ENCODE data around the gene BIRC6. TPM values are rescaled to one million over a fixed set of nuclear protein-coding genes. Genes with fewer than 3 reads are reported as not detected.

The BIRC6 gene
- total and polyA plus RNA-seq, 2 of the 4 experiments (the other 2 are of a cell fraction) = 26.5 to 316 TPM

DNA sequence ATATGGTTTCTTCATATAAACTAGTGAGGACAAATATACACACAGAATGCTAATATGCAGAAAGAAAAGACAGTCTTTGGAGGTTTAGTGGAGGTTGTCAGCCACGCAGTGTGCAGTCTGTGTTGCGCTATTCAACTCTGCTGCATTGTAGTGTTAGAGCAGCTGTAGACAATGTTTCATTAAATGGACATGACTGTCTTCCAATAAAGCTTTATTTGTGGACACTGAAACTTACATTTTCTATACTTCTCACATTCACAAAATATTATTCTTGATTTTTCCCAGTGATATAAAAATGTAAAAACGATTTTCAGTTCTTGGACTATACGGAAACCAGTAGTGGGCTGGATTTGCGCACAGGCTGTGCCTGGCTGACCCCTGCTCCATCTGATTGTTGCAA lies 284.4 kb downstream of the BIRC6 start:
- Histone ChIP-seq H3K4me1 (ENCODE audit: control insufficient read depth, insufficient read depth, low read length) (no peaks in the 10 kb centered on the region), H2BK5ac (ENCODE audit: low read depth, low read length, poor library complexity, severe bottlenecking) (no peak overlapping the region), H3K27me3 (ENCODE audit: control insufficient read depth, insufficient read depth, low read length) (no peaks in the 10 kb centered on the region), H2BK20ac (ENCODE audit: low read depth, low read length) (no peak overlapping the region), H2AFZ (replicated peaks; ENCODE audit: low read length, poor library complexity) (no peak overlapping the region), H3K56ac (ENCODE audit: extremely low read depth, insufficient read depth, low read length) (no peak overlapping the region), H3K9ac (ENCODE audit: low read depth, low read length) (no peak overlapping the region), H3K18ac (ENCODE audit: low read depth, low read length) (no peak overlapping the region), H3K9me3 (ENCODE audit: control insufficient read depth, insufficient read depth, low read length) (no peaks in the 10 kb centered on the region), H2BK120ac (ENCODE audit: low read depth, low read length) (no peak overlapping the region), H3K4me2 (ENCODE audit: low read depth, low read length) (no peak overlapping the region), H2BK15ac (ENCODE audit: low read depth, low read length) (no peak overlapping the region), H2AK9ac (replicated peaks; ENCODE audit: low read depth, low read length, poor library complexity) (no peak overlapping the region), H3K4me3 (ENCODE audit: insufficient read depth, low read depth, low read length) (no peak overlapping the region), H3K27ac (ENCODE audit: insufficient read depth, low read length) (no peak overlapping the region), H3K36me3 (ENCODE audit: control insufficient read depth, insufficient read depth, low read length) (peaks cover 33% of the 10 kb centered on the region), H4K20me1 (ENCODE audit: insufficient read depth, low read length) (no peaks in the 10 kb centered on the region), H2AK5ac (ENCODE audit: low read depth, low read length) (no peak overlapping the region), H4K91ac (ENCODE audit: insufficient read depth, low read depth, low read length) (no peak overlapping the region), H3K14ac (replicated peaks; ENCODE audit: low read depth, low read length) (no peak overlapping the region), H3K4ac (ENCODE audit: low read depth, low read length) (no peak overlapping the region), H3K9me1 (ENCODE audit: insufficient read depth, low read length) (no peaks in the 10 kb centered on the region), H3K79me1 (ENCODE audit: low read depth in 1 of 2, low read length in 2 of 2) (peaks cover 2 to 3% of the 10 kb centered on the region in 2 experiments; a peak in 1 of 4 replicates), H3K23ac (ENCODE audit: low read depth, low read length) (no peak overlapping the region), H4K5ac (ENCODE audit: low read depth, low read length) (no peak overlapping the region), H4K8ac (ENCODE audit: low read depth in 2 of 2, low read length in 2 of 2) (no peak overlapping the region)
- ChIA-PET POLR2A (ENCODE audit: unreplicated experiment) (no interaction called here), CTCF (no interaction called here)
- intact Hi-C loops (cut with micrococcal nuclease) (no loop called here), in situ Hi-C loops (cut with MboI; ENCODE audit: low sequenced_read_pairs) (no loop called here), dilution Hi-C loops (cut with HindIII; ENCODE audit: low sequenced_read_pairs, unreplicated experiment) (no loop called here)
- no peak for ATAC-seq (ENCODE audit: low read depth)
- DNase-seq = no peak
- TF ChIP-seq POLR2A (IDR thresholded peaks at IDR 0.05; ENCODE audit: low read depth, low read length) (no peak), BHLHE40 (IDR thresholded peaks at IDR 0.05; ENCODE audit: low read depth, low read length) (no peak), MAFK (IDR thresholded peaks at IDR 0.05; ENCODE audit: low read depth, low read length) (no peak), MAZ (IDR thresholded peaks at IDR 0.05; ENCODE audit: borderline replicate concordance, low read depth, low read length) (no peak), NFE2L2 (IDR thresholded peaks at IDR 0.05; ENCODE audit: low read depth, low read length) (no peak), SMC3 (IDR thresholded peaks at IDR 0.05; ENCODE audit: low read depth, low read length) (no peak)
- WGBS, 2 experiments (ENCODE audit: extremely low coverage in 2 of 2, insufficient read length in 1 of 2) = no CpG with 5 or more reads among the region's 5 CpGs
- BruUV-seq (replicated peaks) = no TSS peak
